GM12892 (cell line): Measurements from ENCODE around the gene COG5.

ENCODE experiments used
- POLR2A ChIP-seq: IDR thresholded peaks from 2 replicates; pipeline ENCODE4 v1.6.1; 2011; ENCODE audit warnings: low read depth, low read length, control low read depth
- POLR2AphosphoS5 ChIP-seq: IDR thresholded peaks from 2 replicates; pipeline ENCODE4 v1.6.1; 2011; ENCODE audit warnings: low read depth, low read length, control low read depth

DNA sequence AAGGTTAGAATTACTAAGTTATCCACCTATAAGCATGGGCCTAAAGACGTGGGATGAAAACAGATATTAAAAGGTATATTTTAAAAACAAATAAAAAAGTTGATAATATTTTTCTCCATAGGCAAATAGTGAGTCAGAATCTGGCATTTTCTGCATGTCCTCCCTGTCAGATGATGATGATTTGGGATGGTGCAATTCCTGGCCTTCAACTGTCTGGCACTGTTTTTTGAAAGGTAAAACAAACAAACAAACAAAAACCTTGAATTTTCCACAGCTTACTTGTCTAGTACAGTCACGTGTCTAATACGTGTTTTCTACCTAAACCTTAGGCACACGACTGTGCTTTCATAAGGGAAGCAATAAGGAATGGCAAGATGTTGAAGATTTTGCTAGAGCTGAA lies 377.5 kb downstream of the COG5 start:
- no peak for TF ChIP-seq POLR2A
- no peak for TF ChIP-seq POLR2AphosphoS5
